Neural crest cell (in vitro differentiated cells): ENCODE data around the gene PRKAR1B. TPM values are rescaled to one million over a fixed set of nuclear protein-coding genes. Genes with fewer than 3 reads are reported as not detected.

Experiments used
- DNase-seq: peaks from one replicate; pipeline ENCODE4 v3.0.0; 2021; ENCODE audit warnings: low read depth, mixed read lengths, low spot score
- H3K27ac Mint-ChIP-seq: one replicate; pipeline ENCODE4 v1.8.0; 2021; ENCODE audit warnings: mild to moderate bottlenecking, mixed read lengths; ENCODE audit not compliant: unreplicated experiment
- H3K27me3 Mint-ChIP-seq: 2 replicates; pipeline ENCODE4 v1.8.0; 2021; ENCODE audit warnings: low read depth, mild to moderate bottlenecking, mixed read lengths
- H3K36me3 Mint-ChIP-seq: 2 replicates; pipeline ENCODE4 v1.8.0; 2021; ENCODE audit warnings: low read depth, mild to moderate bottlenecking, mixed read lengths
- H3K4me1 Mint-ChIP-seq: 2 replicates; pipeline ENCODE4 v1.8.0; 2021; ENCODE audit warnings: mixed read lengths
- H3K4me3 Mint-ChIP-seq: one replicate; pipeline ENCODE4 v1.8.0; 2021; ENCODE audit warnings: mild to moderate bottlenecking, mixed read lengths
- H3K9me3 Mint-ChIP-seq: 2 replicates; pipeline ENCODE4 v1.8.0; 2021; ENCODE audit warnings: mixed read lengths
- total RNA-seq: library from RNA; stranded (reverse); gene quantifications from 2 replicates; pipeline ENCODE4 v1.2.1, GENCODE V29; 2021
- TF ChIP-seq, protein P1 (sequence below): fragments of 200-600 bp; sonication (generic); conservative IDR thresholded peaks from 2 replicates; pipeline ENCODE4 v1.5.0; 2021; ENCODE audit warnings: antibody characterized with exemption, mild to moderate bottlenecking

Gene PRKAR1B
- total RNA-seq, 1 donor from 2014 or later, result 9.5 TPM

DNA sequence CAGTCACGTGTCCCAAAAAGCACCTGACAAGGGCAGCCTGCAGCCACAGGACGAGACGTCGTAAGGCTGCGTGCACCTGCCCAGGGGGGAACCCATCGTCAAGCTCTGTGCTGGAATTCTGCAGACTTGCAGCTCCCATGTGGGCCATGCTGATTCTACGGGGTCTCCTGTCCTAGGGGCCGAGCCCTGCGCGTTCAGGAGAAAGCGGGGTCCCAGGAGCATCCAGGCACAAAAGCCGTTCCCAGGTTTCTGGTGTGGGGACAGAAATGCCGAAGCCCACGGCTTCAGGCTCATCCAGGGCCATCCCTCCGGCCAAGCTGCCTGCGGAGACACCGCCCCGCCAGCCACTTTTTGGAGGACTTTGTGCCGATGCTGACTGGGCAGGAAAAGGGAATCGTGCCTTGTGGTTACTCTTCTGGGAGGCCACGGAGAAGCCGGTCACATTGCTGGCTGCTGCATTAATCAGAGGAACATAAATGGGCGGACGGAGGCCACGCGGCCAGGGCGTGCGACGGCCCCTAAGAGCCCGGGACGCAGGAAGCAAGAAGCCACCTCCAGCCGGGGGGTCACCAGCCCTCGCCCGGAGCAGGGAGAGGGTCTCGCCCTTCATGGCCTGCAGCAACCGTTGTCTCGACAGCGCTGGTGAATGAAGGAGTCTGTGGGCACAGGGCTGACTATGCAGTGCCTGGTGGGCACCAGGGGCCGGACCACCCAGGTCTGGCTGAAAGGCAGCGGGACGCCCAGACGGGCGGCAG, 144.8 kb downstream of the PRKAR1B start:
- Mint-ChIP-seq H3K9me3 (no peaks in the 10 kb centered on the region), H3K4me3 (no peak overlapping the region), H3K36me3 (peaks cover 5% of the 10 kb centered on the region), H3K27ac (no peak overlapping the region), H3K4me1 (peaks cover 7% of the 10 kb centered on the region), H3K27me3 (no peaks in the 10 kb centered on the region)
- TF ChIP-seq, protein P1, sequence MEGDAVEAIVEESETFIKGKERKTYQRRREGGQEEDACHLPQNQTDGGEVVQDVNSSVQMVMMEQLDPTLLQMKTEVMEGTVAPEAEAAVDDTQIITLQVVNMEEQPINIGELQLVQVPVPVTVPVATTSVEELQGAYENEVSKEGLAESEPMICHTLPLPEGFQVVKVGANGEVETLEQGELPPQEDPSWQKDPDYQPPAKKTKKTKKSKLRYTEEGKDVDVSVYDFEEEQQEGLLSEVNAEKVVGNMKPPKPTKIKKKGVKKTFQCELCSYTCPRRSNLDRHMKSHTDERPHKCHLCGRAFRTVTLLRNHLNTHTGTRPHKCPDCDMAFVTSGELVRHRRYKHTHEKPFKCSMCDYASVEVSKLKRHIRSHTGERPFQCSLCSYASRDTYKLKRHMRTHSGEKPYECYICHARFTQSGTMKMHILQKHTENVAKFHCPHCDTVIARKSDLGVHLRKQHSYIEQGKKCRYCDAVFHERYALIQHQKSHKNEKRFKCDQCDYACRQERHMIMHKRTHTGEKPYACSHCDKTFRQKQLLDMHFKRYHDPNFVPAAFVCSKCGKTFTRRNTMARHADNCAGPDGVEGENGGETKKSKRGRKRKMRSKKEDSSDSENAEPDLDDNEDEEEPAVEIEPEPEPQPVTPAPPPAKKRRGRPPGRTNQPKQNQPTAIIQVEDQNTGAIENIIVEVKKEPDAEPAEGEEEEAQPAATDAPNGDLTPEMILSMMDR, result no peak
- DNase-seq, result no peak

DNA sequence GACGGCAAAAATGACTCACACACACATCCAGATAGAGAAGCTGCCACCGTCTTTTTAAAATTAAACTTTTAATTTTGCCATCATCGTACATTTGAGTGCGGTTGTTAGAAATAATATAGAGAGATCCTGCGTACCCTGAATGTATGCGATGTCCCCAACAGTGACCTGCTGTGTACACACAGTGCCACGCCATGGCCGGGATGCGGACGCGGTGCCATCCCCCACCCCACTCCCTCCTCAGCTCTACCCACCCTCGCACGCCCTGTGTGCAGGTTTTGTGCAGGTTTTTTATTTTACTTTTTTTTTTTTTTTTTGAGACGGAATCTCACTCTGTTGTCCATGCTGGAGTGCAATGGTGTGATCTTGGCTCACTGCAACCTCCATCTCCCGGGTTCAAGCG, 148.7 kb downstream of the PRKAR1B start:
- peaks cover 6% of the 10 kb centered on the region for H3K36me3 Mint-ChIP-seq
- peaks cover 4% of the 10 kb centered on the region for H3K27me3 Mint-ChIP-seq

DNA sequence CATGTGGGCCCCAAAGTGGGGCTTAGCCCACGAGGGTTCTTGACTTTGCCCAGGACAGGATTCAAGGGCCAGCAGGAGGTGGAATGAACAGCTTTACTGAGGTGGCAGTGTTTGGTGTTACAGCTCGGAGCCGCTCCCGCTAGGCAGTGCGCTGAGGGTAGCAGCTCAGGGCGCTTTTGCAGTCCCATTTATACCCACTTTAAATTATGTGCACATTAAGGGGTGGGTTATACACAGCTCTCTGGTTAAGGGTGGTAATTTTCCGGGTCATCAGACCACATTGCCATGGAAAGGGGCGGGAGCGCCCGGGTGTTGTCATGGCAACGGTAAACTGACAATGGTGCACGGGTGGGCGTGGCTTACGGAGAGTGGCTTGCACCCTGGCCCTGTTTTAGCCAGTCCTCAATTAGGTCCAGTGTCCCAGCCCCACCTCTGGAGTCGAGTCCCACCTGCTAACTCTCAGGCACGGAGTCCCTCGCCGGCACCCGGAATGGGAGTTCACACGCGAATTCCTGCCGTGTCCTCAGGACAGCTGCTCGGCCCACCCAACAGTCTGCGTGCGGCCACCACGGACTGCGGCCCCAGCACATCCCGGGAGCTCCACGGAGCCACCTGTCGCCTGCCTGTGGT, 149.2 kb downstream of the PRKAR1B start:
- no peak overlapping the region for H3K4me3 Mint-ChIP-seq
- H3K27ac Mint-ChIP-seq, result no peak overlapping the region
- peak; percentile 51 for DNase-seq
- H3K9me3 Mint-ChIP-seq, result no peaks in the 10 kb centered on the region
- peaks cover 27% of the 10 kb centered on the region for H3K4me1 Mint-ChIP-seq
- H3K27me3 Mint-ChIP-seq, result peaks cover 10% of the 10 kb centered on the region
- TF ChIP-seq, protein P1, result no peak
- peaks cover 4% of the 10 kb centered on the region for H3K36me3 Mint-ChIP-seq

More for the DNA sequence above, 148.7 kb downstream of the PRKAR1B start:
- TF ChIP-seq, protein P1, result no peak
- peaks cover 22% of the 10 kb centered on the region for H3K4me1 Mint-ChIP-seq
- H3K27ac Mint-ChIP-seq, result no peak overlapping the region
- H3K4me3 Mint-ChIP-seq, result no peak overlapping the region
- DNase-seq, result no peak
- no peaks in the 10 kb centered on the region for H3K9me3 Mint-ChIP-seq

DNA sequence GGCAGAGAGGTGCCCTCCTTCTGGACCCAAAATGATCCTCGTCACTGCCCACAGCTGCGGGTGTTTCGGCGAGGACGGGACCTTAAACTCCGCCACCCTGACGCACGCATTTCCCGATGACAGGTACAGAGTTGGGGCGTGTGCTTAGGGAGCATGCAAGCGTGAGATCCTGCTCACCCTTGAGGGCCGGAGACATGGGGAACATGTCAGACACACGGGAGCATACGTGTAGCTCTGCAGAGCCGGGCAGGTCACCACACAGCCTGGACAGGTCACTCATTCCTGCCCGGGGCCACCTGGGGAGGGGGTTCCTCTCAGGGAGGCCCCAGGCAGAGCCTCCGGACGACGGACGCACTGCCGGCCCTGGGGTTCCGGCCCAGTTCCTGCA, 149.8 kb downstream of the PRKAR1B start:
- Mint-ChIP-seq H3K4me1 (peaks cover 27% of the 10 kb centered on the region), H3K4me3 (no peak overlapping the region), H3K27ac (no peak overlapping the region), H3K27me3 (peaks cover 10% of the 10 kb centered on the region), H3K9me3 (no peaks in the 10 kb centered on the region), H3K36me3 (peaks cover 4% of the 10 kb centered on the region)
- TF ChIP-seq, protein P1, result no peak
- DNase-seq, result no peak

DNA sequence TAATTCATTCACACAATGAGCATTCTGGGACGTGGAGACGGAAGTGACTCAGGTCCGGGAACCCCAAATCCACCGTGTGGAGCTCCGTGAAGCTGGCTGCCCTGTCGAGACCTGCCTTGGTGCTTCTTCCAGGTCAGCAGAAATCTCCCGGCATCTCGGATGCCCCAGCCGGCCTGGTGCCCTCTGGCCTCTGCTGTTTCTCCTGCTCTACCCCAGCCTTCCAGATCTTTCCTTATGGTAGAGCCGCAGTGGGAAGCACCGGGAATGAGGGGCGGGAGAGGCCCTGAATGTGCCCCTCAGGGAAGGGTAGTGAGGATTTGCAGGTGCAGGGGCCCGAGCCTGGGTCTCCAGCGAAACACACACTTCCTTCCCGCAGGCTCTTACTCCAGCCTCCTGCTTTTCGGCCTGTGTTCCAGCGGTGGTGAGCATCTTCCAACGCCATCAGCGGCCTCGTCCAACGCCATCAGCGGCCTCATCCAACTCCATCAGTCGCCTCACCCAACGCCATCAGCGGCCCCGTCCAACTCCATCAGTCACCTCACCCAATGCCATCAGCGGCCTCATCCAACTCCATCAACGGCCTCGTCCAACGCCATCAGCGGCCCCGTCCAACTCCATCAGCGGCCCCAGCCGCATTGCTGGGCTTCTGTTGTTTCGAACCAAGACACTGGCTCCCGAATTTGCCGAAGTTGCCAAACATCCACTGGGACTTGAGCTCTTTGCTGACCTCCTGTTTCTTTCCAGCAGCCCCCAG, 150.4 kb downstream of the PRKAR1B start:
- Mint-ChIP-seq H3K27me3 (peaks cover 10% of the 10 kb centered on the region), H3K27ac (no peak overlapping the region), H3K9me3 (no peaks in the 10 kb centered on the region), H3K4me3 (no peak overlapping the region), H3K4me1 (peaks cover 27% of the 10 kb centered on the region), H3K36me3 (peaks cover 4% of the 10 kb centered on the region)
- no peak for DNase-seq
- TF ChIP-seq, protein P1, result no peak
